ENCODE measurements around the gene CCL14.

- TF ChIP-seq POLR2AphosphoS5 (IDR thresholded peaks at IDR 0.05): no peak
- TF ChIP-seq, protein P1, sequence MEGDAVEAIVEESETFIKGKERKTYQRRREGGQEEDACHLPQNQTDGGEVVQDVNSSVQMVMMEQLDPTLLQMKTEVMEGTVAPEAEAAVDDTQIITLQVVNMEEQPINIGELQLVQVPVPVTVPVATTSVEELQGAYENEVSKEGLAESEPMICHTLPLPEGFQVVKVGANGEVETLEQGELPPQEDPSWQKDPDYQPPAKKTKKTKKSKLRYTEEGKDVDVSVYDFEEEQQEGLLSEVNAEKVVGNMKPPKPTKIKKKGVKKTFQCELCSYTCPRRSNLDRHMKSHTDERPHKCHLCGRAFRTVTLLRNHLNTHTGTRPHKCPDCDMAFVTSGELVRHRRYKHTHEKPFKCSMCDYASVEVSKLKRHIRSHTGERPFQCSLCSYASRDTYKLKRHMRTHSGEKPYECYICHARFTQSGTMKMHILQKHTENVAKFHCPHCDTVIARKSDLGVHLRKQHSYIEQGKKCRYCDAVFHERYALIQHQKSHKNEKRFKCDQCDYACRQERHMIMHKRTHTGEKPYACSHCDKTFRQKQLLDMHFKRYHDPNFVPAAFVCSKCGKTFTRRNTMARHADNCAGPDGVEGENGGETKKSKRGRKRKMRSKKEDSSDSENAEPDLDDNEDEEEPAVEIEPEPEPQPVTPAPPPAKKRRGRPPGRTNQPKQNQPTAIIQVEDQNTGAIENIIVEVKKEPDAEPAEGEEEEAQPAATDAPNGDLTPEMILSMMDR (IDR thresholded peaks at IDR 0.05): no peak
These were observed 13.6 kb downstream of the CCL14 start for GRCh38 chr17:35972945-35973332.

Measured in upper lobe of left lung (tissue), 4 donors.